Esophagus muscularis mucosa (tissue), 4 donors: ENCODE results near the gene CLCN3. TPM values are rescaled to one million over a fixed set of nuclear protein-coding genes. Genes with fewer than 3 reads are reported as not detected.
"Not testable (repeated sequence)": the region's sequence is repeated elsewhere in the genome, so short reads cannot be mapped to it uniquely, and the experiment has no call there.

ENCODE experiments used
- DNase-seq: peaks from one replicate; pipeline ENCODE4 v3.0.0-alpha.2; 2017; ENCODE audit errors: extremely low spot score
- H3K27ac ChIP-seq, 4 donors: fragments of 200-600 bp; sonication (generic); replicated peaks in 1 of 4; 1 replicate in 3 of 4; 2 replicates in 1 of 4; pipeline ENCODE4 v1.5.1; 2016 to 2019; ENCODE audit warnings: mild to moderate bottlenecking in 1 of 4
- H3K27me3 ChIP-seq, 4 donors: fragments of 200-600 bp; sonication (generic); one replicate each; pipeline versions ENCODE4 v1.5.1 to v1.6.0; 2016 to 2019
- H3K36me3 ChIP-seq, 4 donors: fragments of 200-600 bp; sonication (generic); one replicate each; pipeline ENCODE4 v1.5.1; 2016 to 2019
- H3K4me1 ChIP-seq, 4 donors: fragments of 200-600 bp; sonication (generic); one replicate each; pipeline ENCODE4 v1.5.1; 2016 to 2019
- H3K4me3 ChIP-seq, 4 donors: fragments of 200-600 bp; sonication (generic); 1 replicate in 2 of 4; 2 replicates in 2 of 4; pipeline ENCODE4 v1.5.1; 2016 to 2019; ENCODE audit warnings: mild to moderate bottlenecking in 4 of 4, moderate library complexity in 1 of 4
- H3K9me3 ChIP-seq, 4 donors: fragments of 200-600 bp; sonication (generic); 1 replicate in 3 of 4; 2 replicates in 1 of 4; pipeline ENCODE4 v1.5.1; 2016 to 2019
- EP300 ChIP-seq: sonication (generic); formaldehyde crosslinking; IDR thresholded peaks from one replicate; pipeline ENCODE4 v1.6.1; 2017; ENCODE audit warnings: antibody characterized with exemption
- POLR2A ChIP-seq: fragments of 450-650 bp; IDR thresholded peaks from one replicate; pipeline ENCODE4 v1.6.1; 2017; ENCODE audit warnings: antibody characterized with exemption, moderate library complexity, mild to moderate bottlenecking, low read depth
- POLR2AphosphoS5 ChIP-seq, 2 donors: sonication (generic); formaldehyde crosslinking; IDR thresholded peaks; one replicate each; pipeline ENCODE4 v1.6.1; 2017; ENCODE audit warnings: antibody characterized with exemption in 2 of 2
- WGBS: methylation state at CpG from one replicate; pipeline ENCODE4 v1.1.5; 2018; 5-methylcytosine and 5-hydroxymethylcytosine counted together
- intact Hi-C: fragments of 100-400 bp; cut with DNase I; formaldehyde crosslinking; loops from one replicate; pipeline ENCODE4 v1.15.1; 2023
- total RNA-seq, 4 donors: library from RNA; depleted of rRNA; stranded (reverse); fragments of >200 nt; gene quantifications; one replicate each; pipeline versions ENCODE4 v1.1.0 to v1.2.1, GENCODE V29; 2016
- TF ChIP-seq, protein P1 (sequence below), 3 experiments: fragments of 200-600 bp in 2 of 3; fragments of 450-650 bp in 1 of 3; sonication (generic) in 2 of 3; IDR thresholded peaks; one replicate each; pipeline ENCODE4 v1.5.1; 2017 to 2019; ENCODE audit warnings: antibody characterized with exemption in 3 of 3, mild to moderate bottlenecking in 2 of 3, moderate library complexity in 1 of 3

CLCN3 gene
- total RNA-seq = 10 to 100 TPM; 11.2 to 17.7 (median 14.9) TPM

DNA sequence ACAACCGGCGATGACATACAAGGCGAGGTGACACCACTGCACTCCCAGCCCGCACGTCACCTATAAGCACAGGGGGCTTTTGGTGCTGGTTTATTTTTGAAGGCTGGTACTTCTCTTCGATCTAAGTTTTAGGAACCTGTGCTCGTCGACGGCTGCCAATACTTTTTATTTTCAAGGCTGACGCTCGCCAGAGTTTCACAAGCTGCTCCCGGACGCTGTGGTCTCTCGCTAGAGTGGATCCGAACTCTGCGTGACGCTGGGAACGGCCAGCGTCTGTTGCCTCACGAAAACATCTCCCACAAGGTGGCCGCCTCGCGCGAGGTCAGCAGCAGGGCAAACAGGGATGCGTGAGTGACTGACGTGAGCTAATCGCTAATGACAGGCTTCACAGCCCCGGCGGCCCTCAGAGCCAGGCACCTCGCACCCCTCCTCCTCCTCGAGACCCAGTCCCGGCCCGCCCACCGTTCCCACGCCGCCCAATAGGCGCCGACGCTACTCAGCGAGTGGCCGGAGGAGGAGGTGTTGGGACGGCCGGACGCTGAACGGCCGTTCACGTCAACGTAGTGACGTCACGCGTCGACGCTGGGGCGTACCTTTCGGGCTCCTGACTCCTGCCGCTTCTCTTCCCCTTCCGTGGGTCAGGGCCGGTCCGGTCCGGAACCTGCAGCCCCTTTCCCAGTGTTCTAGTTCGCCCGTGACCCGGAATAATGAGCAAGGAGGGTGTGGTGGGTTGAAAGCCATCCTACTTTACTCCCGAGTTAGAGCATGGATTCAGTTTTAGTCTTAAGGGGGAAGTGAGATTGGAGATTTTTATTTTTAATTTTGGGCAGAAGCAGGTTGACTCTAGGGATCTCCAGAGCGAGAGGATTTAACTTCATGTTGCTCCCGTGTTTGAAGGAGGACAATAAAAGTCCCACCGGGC is at the start of gene CLCN3:
Gene CLCN3, plus strand, starts transcription at position 621 of the 922 bp plus-strand sequence. CDS start 15,351 bp downstream, outside the sequence.
- TF ChIP-seq POLR2A = peak; percentile 74
- peak; percentile 98 to 99 for TF ChIP-seq POLR2AphosphoS5 (IDR thresholded peaks at IDR 0.05)
- TF ChIP-seq, protein P1, sequence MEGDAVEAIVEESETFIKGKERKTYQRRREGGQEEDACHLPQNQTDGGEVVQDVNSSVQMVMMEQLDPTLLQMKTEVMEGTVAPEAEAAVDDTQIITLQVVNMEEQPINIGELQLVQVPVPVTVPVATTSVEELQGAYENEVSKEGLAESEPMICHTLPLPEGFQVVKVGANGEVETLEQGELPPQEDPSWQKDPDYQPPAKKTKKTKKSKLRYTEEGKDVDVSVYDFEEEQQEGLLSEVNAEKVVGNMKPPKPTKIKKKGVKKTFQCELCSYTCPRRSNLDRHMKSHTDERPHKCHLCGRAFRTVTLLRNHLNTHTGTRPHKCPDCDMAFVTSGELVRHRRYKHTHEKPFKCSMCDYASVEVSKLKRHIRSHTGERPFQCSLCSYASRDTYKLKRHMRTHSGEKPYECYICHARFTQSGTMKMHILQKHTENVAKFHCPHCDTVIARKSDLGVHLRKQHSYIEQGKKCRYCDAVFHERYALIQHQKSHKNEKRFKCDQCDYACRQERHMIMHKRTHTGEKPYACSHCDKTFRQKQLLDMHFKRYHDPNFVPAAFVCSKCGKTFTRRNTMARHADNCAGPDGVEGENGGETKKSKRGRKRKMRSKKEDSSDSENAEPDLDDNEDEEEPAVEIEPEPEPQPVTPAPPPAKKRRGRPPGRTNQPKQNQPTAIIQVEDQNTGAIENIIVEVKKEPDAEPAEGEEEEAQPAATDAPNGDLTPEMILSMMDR (IDR thresholded peaks at IDR 0.05) = peak in 2 of 3 experiments; percentile 17 to 27
- peak; percentile 69 for TF ChIP-seq EP300
- WGBS = under 1% methylated on average over 27 of the region's 67 CpGs
- peaks cover 16 to 33% (median 30%) of the 10 kb centered on the region in 4 donors for H3K4me1 ChIP-seq
- peak; percentile 98 for DNase-seq
- no peaks in the 10 kb centered on the region for H3K9me3 ChIP-seq
- no peaks in the 10 kb centered on the region for H3K27me3 ChIP-seq
- peak within 1 kb of the TSS; percentile 89 to 95 (median 93) for H3K27ac ChIP-seq
- H3K4me3 ChIP-seq = peak within 1 kb of the TSS; percentile 57 to 79 (median 74)
- no peaks in the 10 kb centered on the region for H3K36me3 ChIP-seq
- intact Hi-C loops = loop anchor here (2.0 to 10.0 kb wide), 4 partner anchors 42 to 407 kb away; partner anchors contain the start of genes HPF1 and MFAP3L

DNA sequence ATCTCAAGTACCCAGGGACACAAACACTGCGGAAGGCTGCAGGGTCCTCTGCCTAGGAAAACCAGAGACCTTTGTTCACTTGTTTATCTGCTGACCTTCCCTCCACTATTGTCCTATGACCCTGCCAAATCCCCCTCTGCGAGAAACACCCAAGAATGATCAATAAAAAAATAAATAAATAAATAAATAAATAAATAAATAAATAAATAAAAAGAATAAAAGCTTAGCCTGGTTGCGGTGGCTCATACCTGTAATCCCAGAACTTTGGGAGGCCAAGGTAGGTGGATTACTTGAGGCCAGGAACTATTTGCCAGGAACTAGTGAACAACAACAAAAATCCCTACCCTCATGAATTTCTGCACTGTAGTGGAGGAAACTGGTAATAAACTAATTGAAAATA is 49.4 kb upstream of the CLCN3 start:
- WGBS = 90% methylated on average over 1 of the region's 3 CpGs
- H3K27ac ChIP-seq, DNase-seq, H3K4me3 ChIP-seq, H3K9me3 ChIP-seq, H3K27me3 ChIP-seq, intact Hi-C loops, H3K4me1 ChIP-seq: not testable (repeated sequence)
- H3K36me3 ChIP-seq = peaks cover 7 to 47% (median 34%) of the 10 kb centered on the region in 4 donors

DNA sequence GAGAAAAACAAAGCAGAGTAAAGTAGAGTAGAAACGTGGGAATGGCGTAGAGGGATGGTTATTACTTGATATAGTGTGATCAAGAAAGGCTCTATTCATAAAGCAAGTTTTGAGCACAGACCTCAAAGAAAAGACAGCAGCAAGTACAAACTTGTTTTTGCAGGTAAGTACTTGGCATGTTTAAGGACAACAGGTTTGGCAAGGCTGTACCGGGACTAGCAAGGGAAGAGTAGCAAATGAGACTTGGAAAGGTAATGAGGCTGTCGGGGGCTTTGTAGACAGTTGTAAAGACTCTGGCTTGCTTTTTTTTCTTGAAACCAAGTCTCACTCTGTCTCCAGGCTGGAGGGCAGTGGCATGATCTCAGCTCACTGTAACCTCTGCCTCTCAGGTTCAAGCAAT is 48.9 kb upstream of the CLCN3 start:
- peaks cover 8 to 51% (median 36%) of the 10 kb centered on the region in 4 donors for H3K36me3 ChIP-seq
- no peak overlapping the region for H3K4me3 ChIP-seq
- no peaks in the 10 kb centered on the region for H3K27me3 ChIP-seq
- intact Hi-C loops = no loop called here
- WGBS = 93% methylated on average over 4 of the region's 4 CpGs
- no peak overlapping the region for H3K27ac ChIP-seq
- TF ChIP-seq POLR2AphosphoS5 (IDR thresholded peaks at IDR 0.05) = no peak
- TF ChIP-seq EP300 = no peak
- TF ChIP-seq POLR2A = no peak
- TF ChIP-seq, protein P1 (IDR thresholded peaks at IDR 0.05) = no peak
- no peaks in the 10 kb centered on the region for H3K9me3 ChIP-seq
- no peak for DNase-seq
- peaks cover 0 to 2% (median 0%) of the 10 kb centered on the region in 4 donors for H3K4me1 ChIP-seq

DNA sequence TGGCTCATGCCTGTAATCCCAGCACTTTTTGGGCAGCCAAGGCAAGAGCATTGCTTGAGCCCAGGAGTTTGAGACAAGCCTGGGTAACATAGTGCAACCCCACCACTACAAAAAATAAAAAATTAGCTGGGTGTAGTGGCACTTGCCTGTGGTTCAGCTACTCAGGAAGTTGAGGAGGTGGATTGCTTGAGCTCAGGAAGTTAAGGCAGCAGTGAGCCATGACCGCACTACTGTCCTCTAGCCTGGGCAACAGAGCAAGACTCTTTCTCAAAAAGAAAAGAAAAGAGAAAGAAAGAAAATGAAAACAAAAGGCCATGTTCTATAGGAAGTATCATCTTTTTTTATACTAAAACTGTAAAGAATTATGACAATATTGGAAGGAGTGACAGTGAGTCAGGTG is 46.5 kb upstream of the CLCN3 start:
- whole genome bisulfite sequencing = 95% methylated on average over 1 of the region's 1 CpG
- H3K27me3 ChIP-seq = no peaks in the 10 kb centered on the region
- DNase-seq = no peak
- intact Hi-C loops = no loop called here
- no peak overlapping the region for H3K4me3 ChIP-seq
- no peaks in the 10 kb centered on the region for H3K4me1 ChIP-seq
- peaks cover 8 to 60% (median 41%) of the 10 kb centered on the region in 4 donors for H3K36me3 ChIP-seq
- no peak for TF ChIP-seq POLR2A
- TF ChIP-seq, protein P1 (IDR thresholded peaks at IDR 0.05) = no peak
- no peak for TF ChIP-seq EP300
- no peak for TF ChIP-seq POLR2AphosphoS5 (IDR thresholded peaks at IDR 0.05)
- no peak overlapping the region for H3K27ac ChIP-seq
- no peaks in the 10 kb centered on the region for H3K9me3 ChIP-seq

DNA sequence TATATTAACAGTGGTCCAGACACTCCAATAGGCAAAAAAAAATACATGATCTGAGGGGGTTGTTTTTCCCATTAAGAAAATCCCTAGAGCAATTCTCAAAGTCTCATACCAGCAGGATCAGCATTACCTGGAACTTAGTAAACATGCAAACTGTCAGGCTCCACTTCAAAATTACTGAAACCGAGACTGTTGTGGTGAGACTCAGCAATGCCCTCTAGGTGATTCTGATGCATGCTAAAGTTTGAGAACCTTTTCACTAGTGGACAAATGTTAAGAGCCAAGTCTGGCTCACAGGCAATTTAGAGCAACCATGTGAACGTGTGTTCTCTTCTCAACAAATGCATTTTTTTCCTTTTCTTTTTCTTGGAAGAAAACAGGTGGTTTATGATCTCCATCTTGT is 38.2 kb upstream of the CLCN3 start:
- TF ChIP-seq POLR2AphosphoS5 (IDR thresholded peaks at IDR 0.05) (no peak), POLR2A (no peak), EP300 (no peak)
- TF ChIP-seq, protein P1 (IDR thresholded peaks at IDR 0.05) = no peak
- WGBS = 98% methylated on average over 2 of the region's 2 CpGs
- Histone ChIP-seq H3K9me3 (no peaks in the 10 kb centered on the region), H3K4me1 (no peaks in the 10 kb centered on the region), H3K27me3 (no peaks in the 10 kb centered on the region), H3K4me3 (no peak overlapping the region), H3K36me3 (peaks cover 8 to 58% (median 32%) of the 10 kb centered on the region in 4 donors), H3K27ac (no peak overlapping the region)
- DNase-seq = no peak
- intact Hi-C loops = no loop called here
